ENCODE measurements around the gene ZNF782. TPM values are rescaled to one million over a fixed set of nuclear protein-coding genes. Genes with fewer than 3 reads are reported as not detected.
"Not testable (repeated sequence)": the region's sequence is repeated elsewhere in the genome, so short reads cannot be mapped to it uniquely, and the experiment has no call there.

The ZNF782 gene
- polyA plus RNA-seq: 7.2 TPM
- long read RNA-seq, donor 1: 0 reads
- long read RNA-seq, donor 2: 0 reads
- long read RNA-seq, donor 3: 0 reads
- long read RNA-seq, donor 4: 0 reads
- long read RNA-seq, donor 5, full-length matches to known transcripts: 4 of 4 reads
- long read RNA-seq, donor 5, partial matches to known transcripts: 0 of 4 reads
- long read RNA-seq, donor 5, other reads (novel, unspliced or antisense): 0 of 4 reads
- long read RNA-seq, donor 6, partial matches to known transcripts: 0 of 1 reads
- long read RNA-seq, donor 6, other reads (novel, unspliced or antisense): 0 of 1 reads
- long read RNA-seq, donor 7: 0 reads
- long read RNA-seq, donor 8, partial matches to known transcripts: 0 of 2 reads
- long read RNA-seq, donor 8, other reads (novel, unspliced or antisense): 0 of 2 reads
- long read RNA-seq, donor 9: 0 reads
- long read RNA-seq, donor 10, partial matches to known transcripts: 0 of 3 reads
- long read RNA-seq, donor 10, other reads (novel, unspliced or antisense): 0 of 3 reads
- long read RNA-seq, donor 11, partial matches to known transcripts: 0 of 1 reads
- long read RNA-seq, donor 11, other reads (novel, unspliced or antisense): 0 of 1 reads

DNA sequence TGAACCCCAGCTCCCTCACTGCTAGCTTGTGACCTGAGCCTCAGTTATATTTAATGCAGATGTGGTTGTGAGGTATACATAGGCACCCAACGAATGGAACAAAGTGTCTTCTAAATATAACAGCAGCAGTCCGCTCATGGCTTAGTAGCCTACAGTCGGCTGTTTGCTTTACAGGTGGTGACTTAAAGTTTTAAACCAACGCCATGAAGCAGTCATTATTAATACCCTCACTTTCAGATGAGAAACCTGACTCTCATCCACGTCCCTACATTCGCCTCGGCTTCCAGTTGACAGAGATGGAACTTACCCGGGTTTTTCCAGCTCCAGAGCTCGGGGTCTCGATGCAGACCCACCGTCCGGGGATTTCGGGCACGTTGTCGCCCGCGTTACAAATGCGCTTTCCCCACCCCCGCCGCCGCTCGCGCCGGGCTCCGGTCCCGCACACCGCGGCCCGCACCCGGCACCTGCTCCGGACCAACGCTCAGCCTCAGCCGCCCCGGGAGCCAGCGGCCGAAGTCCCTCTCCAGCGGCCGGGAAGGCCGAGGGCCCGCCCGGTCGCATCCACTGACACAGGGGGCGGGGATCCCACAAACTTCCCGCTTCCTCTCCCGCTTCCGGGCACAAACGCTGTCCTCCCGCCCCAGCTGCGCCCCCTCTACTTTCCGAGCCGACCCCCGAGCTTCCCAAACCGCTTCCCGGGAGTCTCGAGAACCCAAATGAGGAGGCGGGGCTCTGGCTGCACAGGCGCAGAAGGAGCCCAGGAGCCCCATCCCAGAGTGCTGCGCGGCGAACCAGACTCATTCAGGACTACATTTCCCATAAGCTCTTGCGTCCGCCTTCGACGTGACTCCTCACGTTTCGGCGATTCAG lies at the start of gene ZNF782:
TSS of gene ZNF782 (minus strand) at position 734 of the 870 bp plus-strand sequence. CDS start 2,553 bp downstream, outside the sequence.
- H3K36me3 ChIP-seq (ENCODE audit: control insufficient read depth, insufficient read depth, low read length): peaks cover 2% of the 10 kb centered on the region
- WGBS (ENCODE audit: insufficient coverage, low lambda C conversion rate): no CpG with 5 or more reads among the region's 67 CpGs
- H3K4me1 ChIP-seq (ENCODE audit: control insufficient read depth, insufficient read depth, low read length): peaks cover 36% of the 10 kb centered on the region

DNA sequence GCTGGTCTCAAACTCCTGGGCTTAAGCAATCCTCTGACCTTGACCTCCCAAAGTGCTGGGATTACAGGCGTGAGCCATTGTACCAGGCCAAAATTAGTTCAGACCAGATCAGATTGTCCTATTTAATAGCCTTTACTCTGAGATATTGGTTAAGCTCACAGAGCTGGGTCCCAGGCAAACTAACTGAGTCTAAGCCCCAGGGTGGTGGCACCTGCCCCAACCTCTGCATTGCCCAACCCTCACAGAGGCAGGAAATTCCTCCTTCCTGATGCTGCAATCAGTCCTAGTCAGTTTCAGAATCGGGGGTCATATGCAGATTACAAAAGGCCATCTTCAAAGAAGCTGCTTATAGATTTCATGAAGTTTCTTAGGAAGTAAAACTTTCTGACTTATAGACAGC lies 45.7 kb upstream of the ZNF782 start:
- H3K4me1 ChIP-seq (ENCODE audit: control insufficient read depth, insufficient read depth, low read length); DNase-seq; H3K27me3 ChIP-seq (ENCODE audit: control insufficient read depth, insufficient read depth, low read length); H3K9me3 ChIP-seq (ENCODE audit: control insufficient read depth, low read depth, low read length); H3K4me3 ChIP-seq (ENCODE audit: low read length); H3K27ac ChIP-seq (ENCODE audit: low read length): not testable (repeated sequence)
- peaks cover 17% of the 10 kb centered on the region for H3K36me3 ChIP-seq (ENCODE audit: control insufficient read depth, insufficient read depth, low read length)
- WGBS (ENCODE audit: insufficient coverage, low lambda C conversion rate): no CpG with 5 or more reads among the region's 2 CpGs

More for the DNA sequence above, at the start of gene ZNF782:
- Histone ChIP-seq H3K27me3 (ENCODE audit: control insufficient read depth, insufficient read depth, low read length) (no peaks in the 10 kb centered on the region), H3K9me3 (ENCODE audit: control insufficient read depth, low read depth, low read length) (peaks cover 13% of the 10 kb centered on the region), H3K4me3 (ENCODE audit: low read length) (peak within 1 kb of the TSS; percentile 79), H3K27ac (ENCODE audit: low read length) (peak within 1 kb of the TSS; percentile 85)
- DNase-seq: peak; percentile 93 to 96

DNA sequence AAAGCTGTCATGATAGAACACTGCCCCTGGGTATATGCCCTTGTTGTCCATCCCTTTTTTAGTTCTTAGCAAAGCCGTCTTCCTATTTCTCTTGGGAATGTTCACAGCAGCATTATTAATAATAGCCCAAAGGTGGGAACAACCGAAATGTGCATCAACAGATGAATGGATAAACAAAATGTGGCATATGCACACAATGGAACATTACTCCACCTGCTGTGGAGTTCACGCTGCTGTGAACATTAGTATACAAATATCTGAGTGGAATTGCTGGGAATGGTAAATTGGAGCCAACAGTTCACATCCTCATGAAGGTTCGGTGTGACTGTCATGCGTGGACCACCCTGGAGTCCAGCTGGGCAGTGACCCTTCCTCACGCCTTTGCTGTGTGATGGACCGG lies 37.8 kb upstream of the ZNF782 start:
- DNase-seq: no peak
- Histone ChIP-seq H3K27ac (ENCODE audit: low read length) (no peak overlapping the region), H3K4me1 (ENCODE audit: control insufficient read depth, insufficient read depth, low read length) (no peaks in the 10 kb centered on the region), H3K36me3 (ENCODE audit: control insufficient read depth, insufficient read depth, low read length) (peaks cover 27% of the 10 kb centered on the region), H3K9me3 (ENCODE audit: control insufficient read depth, low read depth, low read length) (no peaks in the 10 kb centered on the region), H3K4me3 (ENCODE audit: low read length) (no peak overlapping the region), H3K27me3 (ENCODE audit: control insufficient read depth, insufficient read depth, low read length) (no peaks in the 10 kb centered on the region)
- WGBS (ENCODE audit: insufficient coverage, low lambda C conversion rate): no CpG with 5 or more reads among the region's 7 CpGs

DNA sequence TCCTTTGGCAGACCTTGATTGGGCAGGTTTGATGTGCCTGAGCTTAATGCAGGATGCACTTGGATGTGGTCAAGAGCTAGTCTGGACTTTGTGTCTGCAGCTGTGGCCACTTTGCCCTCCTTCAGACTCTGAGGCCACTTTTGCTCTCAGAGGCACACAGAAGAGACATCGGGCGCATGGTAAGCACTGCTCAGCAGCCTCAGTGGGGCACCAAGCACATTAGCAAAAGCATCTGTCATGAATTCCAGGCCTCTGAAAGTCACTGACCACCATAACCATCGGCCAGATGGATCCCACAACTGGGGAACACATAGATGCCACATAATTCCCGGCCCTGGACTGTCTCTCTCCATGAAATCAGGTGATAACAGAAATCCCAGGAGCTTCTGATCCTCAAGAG lies 34.3 kb upstream of the ZNF782 start:
- Histone ChIP-seq H3K27me3 (ENCODE audit: control insufficient read depth, insufficient read depth, low read length) (no peaks in the 10 kb centered on the region), H3K36me3 (ENCODE audit: control insufficient read depth, insufficient read depth, low read length) (peaks cover 8% of the 10 kb centered on the region), H3K4me3 (ENCODE audit: low read length) (no peak overlapping the region), H3K27ac (ENCODE audit: low read length) (no peak overlapping the region), H3K4me1 (ENCODE audit: control insufficient read depth, insufficient read depth, low read length) (no peaks in the 10 kb centered on the region), H3K9me3 (ENCODE audit: control insufficient read depth, low read depth, low read length) (peaks cover 3% of the 10 kb centered on the region)
- DNase-seq: no peak
- no CpG with 5 or more reads among the region's 4 CpGs for WGBS (ENCODE audit: insufficient coverage, low lambda C conversion rate)

DNA sequence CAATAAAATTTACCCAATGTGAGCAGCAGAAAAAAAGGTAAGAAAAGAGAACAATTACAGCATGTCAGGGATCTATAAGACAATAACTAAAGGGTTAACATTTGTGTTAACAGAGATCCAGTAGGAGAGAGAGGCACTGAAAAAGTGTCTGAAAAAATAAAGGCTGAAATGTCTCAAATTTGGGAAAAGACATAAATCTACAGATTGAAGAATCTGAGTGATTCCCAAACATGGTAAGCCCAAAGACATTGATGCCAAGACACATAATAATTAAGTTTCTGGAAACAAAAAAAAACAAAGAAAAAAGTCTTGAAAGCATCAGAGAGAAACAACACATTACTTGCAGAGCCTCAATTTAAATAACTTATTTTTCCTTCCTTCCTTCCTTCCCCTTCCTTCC lies 31.1 kb upstream of the ZNF782 start:
- Histone ChIP-seq H3K27ac (ENCODE audit: low read length) (no peak overlapping the region), H3K27me3 (ENCODE audit: control insufficient read depth, insufficient read depth, low read length) (no peaks in the 10 kb centered on the region), H3K4me1 (ENCODE audit: control insufficient read depth, insufficient read depth, low read length) (no peaks in the 10 kb centered on the region), H3K4me3 (ENCODE audit: low read length) (no peak overlapping the region), H3K9me3 (ENCODE audit: control insufficient read depth, low read depth, low read length) (peaks cover 3% of the 10 kb centered on the region), H3K36me3 (ENCODE audit: control insufficient read depth, insufficient read depth, low read length) (peaks cover 3% of the 10 kb centered on the region)
- no peak for DNase-seq

DNA sequence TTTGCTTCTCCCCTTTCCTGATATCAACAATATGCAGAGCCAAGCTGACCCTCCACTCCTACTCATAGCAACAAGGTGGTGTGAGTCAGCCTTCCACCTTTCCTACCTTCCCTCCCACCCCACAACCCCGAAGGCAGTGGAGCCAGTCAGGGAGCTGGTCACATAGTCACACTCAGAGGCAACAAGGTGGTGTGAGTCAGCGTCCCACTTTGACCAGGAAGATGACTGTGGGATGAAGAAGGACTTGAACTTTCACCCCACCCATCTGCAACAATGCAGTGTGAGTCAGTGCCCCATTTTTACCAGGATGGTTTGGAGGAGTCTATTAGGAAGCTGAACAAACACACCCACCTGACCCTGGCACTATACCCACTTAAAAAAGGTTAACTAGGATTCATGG lies 30.1 kb upstream of the ZNF782 start:
- Histone ChIP-seq H3K4me1 (ENCODE audit: control insufficient read depth, insufficient read depth, low read length) (no peaks in the 10 kb centered on the region), H3K9me3 (ENCODE audit: control insufficient read depth, low read depth, low read length) (peaks cover 3% of the 10 kb centered on the region), H3K27me3 (ENCODE audit: control insufficient read depth, insufficient read depth, low read length) (peaks cover 1% of the 10 kb centered on the region), H3K4me3 (ENCODE audit: low read length) (no peak overlapping the region), H3K27ac (ENCODE audit: low read length) (no peak overlapping the region), H3K36me3 (ENCODE audit: control insufficient read depth, insufficient read depth, low read length) (no peaks in the 10 kb centered on the region)
- WGBS (ENCODE audit: insufficient coverage, low lambda C conversion rate): no CpG with 5 or more reads among the region's 2 CpGs
- no peak for DNase-seq

DNA sequence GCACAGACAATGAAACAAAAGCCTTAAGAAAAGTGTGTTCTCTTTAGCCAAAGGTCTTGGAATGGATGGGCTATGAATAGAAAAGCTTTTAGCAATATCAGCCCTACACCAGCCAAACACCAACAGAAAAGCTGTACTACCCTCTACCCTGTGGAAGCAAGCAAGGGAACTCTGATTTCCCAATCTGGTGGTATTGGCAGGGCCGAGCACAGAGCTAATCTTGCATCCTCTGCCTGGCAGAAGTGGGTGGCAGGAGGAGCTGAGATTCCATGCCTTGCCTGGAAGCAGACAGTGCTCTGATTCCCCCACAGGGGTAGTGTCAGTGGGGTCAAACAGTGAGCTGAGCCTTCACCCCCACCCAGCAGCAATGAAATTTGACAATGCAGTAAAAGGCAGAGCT lies 29.6 kb upstream of the ZNF782 start:
- DNase-seq: no peak
- WGBS (ENCODE audit: insufficient coverage, low lambda C conversion rate): no CpG with 5 or more reads among the region's 1 CpG

DNA sequence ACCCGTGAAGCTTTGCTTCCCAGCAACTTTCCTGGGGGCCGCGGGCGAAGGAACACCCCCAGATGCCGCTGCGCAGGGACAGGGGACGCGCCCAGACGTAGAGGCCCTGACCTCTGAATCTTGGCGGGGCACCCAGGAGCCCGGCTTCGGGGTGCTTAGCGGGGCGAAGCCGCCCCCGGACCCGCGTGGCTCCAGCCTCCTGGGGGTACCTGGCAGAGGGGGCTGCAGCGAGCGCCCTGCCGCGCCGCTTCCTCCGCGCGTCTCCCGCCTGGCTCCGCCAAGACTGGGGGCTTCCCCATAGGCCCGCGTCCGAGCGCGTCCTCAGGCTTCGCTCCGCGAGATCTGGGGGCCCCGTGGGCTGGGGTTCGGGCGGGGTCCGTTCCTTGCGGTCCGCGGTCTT lies 23.0 kb upstream of the ZNF782 start:
- Histone ChIP-seq H3K9me3 (ENCODE audit: control insufficient read depth, low read depth, low read length) (peaks cover 5% of the 10 kb centered on the region), H3K4me1 (ENCODE audit: control insufficient read depth, insufficient read depth, low read length) (peaks cover 14% of the 10 kb centered on the region), H3K27me3 (ENCODE audit: control insufficient read depth, insufficient read depth, low read length) (peaks cover 28% of the 10 kb centered on the region), H3K4me3 (ENCODE audit: low read length) (no peak overlapping the region), H3K36me3 (ENCODE audit: control insufficient read depth, insufficient read depth, low read length) (no peaks in the 10 kb centered on the region), H3K27ac (ENCODE audit: low read length) (no peak overlapping the region)
- WGBS (ENCODE audit: insufficient coverage, low lambda C conversion rate): no CpG with 5 or more reads among the region's 43 CpGs
- DNase-seq: no peak

More for the DNA sequence above, 29.6 kb upstream of the ZNF782 start:
- no peak overlapping the region for H3K4me3 ChIP-seq (ENCODE audit: low read length)
- peaks cover 3% of the 10 kb centered on the region for H3K9me3 ChIP-seq (ENCODE audit: control insufficient read depth, low read depth, low read length)
- H3K36me3 ChIP-seq (ENCODE audit: control insufficient read depth, insufficient read depth, low read length): no peaks in the 10 kb centered on the region
- no peaks in the 10 kb centered on the region for H3K4me1 ChIP-seq (ENCODE audit: control insufficient read depth, insufficient read depth, low read length)
- no peak overlapping the region for H3K27ac ChIP-seq (ENCODE audit: low read length)
- H3K27me3 ChIP-seq (ENCODE audit: control insufficient read depth, insufficient read depth, low read length): peaks cover 5% of the 10 kb centered on the region

DNA sequence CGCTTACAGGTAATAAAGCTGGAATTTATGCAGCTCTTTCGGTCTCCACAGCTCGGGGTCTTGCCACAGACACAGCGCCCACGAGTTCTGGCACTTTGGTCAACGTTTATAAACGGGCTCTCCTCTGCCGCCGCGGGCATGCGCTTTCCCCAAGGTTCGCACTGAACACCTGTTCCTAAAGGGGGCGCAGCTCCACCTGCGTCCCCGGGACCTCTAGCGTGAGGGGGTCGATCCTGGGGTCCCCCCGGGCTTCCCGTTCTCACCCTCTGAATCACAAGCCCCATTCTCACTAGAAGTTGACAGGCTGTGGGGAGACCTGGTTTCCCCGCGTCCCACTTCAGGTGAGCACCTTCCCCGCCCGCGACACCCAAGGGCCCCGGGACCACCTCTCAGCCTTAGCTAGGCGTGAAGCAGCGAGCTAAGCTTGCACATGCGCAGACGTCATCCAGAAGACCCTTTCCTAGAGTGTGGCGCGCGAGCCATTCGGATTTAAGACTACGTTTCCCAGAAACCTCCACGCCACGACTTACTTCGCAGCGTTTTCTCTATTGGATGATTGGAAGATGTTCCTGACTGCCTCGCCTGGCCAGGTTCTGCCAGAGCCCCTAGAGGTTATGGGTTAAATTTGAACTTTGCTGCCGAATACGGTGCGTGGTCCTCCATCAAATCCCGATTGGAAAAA lies 21.3 kb upstream of the ZNF782 start:
- peak overlapping the region; percentile 52 for H3K27ac ChIP-seq (ENCODE audit: low read length)
- H3K36me3 ChIP-seq (ENCODE audit: control insufficient read depth, insufficient read depth, low read length): no peaks in the 10 kb centered on the region
- H3K4me3 ChIP-seq (ENCODE audit: low read length): peak overlapping the region; percentile 60
- H3K27me3 ChIP-seq (ENCODE audit: control insufficient read depth, insufficient read depth, low read length): peaks cover 28% of the 10 kb centered on the region
- WGBS (ENCODE audit: insufficient coverage, low lambda C conversion rate): 0% methylated on average over 1 of the region's 43 CpGs
- peaks cover 5% of the 10 kb centered on the region for H3K9me3 ChIP-seq (ENCODE audit: control insufficient read depth, low read depth, low read length)
- peaks cover 14% of the 10 kb centered on the region for H3K4me1 ChIP-seq (ENCODE audit: control insufficient read depth, insufficient read depth, low read length)
- DNase-seq: peak; percentile 70 to 82

DNA sequence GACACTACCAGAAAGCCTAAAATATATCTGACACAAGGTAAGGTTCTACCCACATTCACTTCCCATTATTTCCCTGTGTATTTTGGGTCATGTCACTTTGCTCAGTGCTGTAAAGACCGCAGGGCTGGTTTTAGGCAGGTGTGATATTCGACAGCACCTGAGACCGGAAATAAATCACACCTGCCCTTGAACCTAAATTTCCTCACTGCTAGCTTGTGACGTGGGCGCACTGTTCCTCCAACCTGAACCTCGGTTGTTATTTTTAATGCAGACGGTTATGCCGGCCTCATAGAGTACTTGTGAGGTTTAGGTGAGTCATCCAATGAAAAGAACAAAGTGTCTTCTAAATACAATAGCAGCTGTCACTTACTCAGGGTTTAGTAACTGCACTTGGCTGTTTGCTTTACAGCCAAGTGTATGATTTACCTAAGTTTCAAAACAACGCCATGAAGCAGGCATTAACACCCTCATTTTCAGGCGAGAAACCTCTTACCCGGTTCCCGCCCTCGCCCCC lies 20.7 kb upstream of the ZNF782 start:
- H3K27ac ChIP-seq (ENCODE audit: low read length): peak overlapping the region; percentile 52
- no CpG with 5 or more reads among the region's 13 CpGs for WGBS (ENCODE audit: insufficient coverage, low lambda C conversion rate)
- H3K9me3 ChIP-seq (ENCODE audit: control insufficient read depth, low read depth, low read length): peaks cover 5% of the 10 kb centered on the region
- H3K27me3 ChIP-seq (ENCODE audit: control insufficient read depth, insufficient read depth, low read length): peaks cover 28% of the 10 kb centered on the region
- peaks cover 14% of the 10 kb centered on the region for H3K4me1 ChIP-seq (ENCODE audit: control insufficient read depth, insufficient read depth, low read length)
- H3K36me3 ChIP-seq (ENCODE audit: control insufficient read depth, insufficient read depth, low read length): no peaks in the 10 kb centered on the region
- peak in 1 of 2 donors; percentile 47 for DNase-seq
- H3K4me3 ChIP-seq (ENCODE audit: low read length): peak overlapping the region; percentile 60

All from large intestine (tissue), 12 donors.